Measurements from ENCODE around the gene ARTN. TPM values are rescaled to one million over a fixed set of nuclear protein-coding genes. Genes with fewer than 3 reads are reported as not detected.
A peak's percentile ranks its signal among the peaks of the same experiment; 100 is the strongest.

ARTN gene
- total RNA-seq, 1 donor from 2014 or later, result not detected

- Mint-ChIP-seq H3K27ac (no peak overlapping the region), H3K27me3 (no peaks in the 10 kb centered on the region), H3K4me3 (no peak overlapping the region), H3K4me1 (no peaks in the 10 kb centered on the region), H3K36me3 (ENCODE audit: low read depth) (no peaks in the 10 kb centered on the region), H3K9me3 (no peaks in the 10 kb centered on the region)
- intact Hi-C loops (cut with micrococcal nuclease), result no loop called here
- DNase-seq, result no peak
Measured at GRCh38 chr1:43912607-43913006, 21.0 kb upstream of the ARTN start.

GRCh38 chr1:43913051-43913501, 20.5 kb upstream of the ARTN start:
- Mint-ChIP-seq H3K27ac (no peak overlapping the region), H3K36me3 (ENCODE audit: low read depth) (no peaks in the 10 kb centered on the region), H3K27me3 (no peaks in the 10 kb centered on the region), H3K4me1 (no peaks in the 10 kb centered on the region), H3K9me3 (no peaks in the 10 kb centered on the region), H3K4me3 (no peak overlapping the region)
- intact Hi-C loops (cut with micrococcal nuclease), result no loop called here
- DNase-seq, result no peak

GRCh38 chr1:43913666-43914360, 19.8 kb upstream of the ARTN start:
- H3K4me3 Mint-ChIP-seq, result no peak overlapping the region

GRCh38 chr1:43914576-43915525, 18.8 kb upstream of the ARTN start:
- Mint-ChIP-seq H3K4me3 (no peak overlapping the region), H3K36me3 (ENCODE audit: low read depth) (no peaks in the 10 kb centered on the region), H3K27ac (no peak overlapping the region), H3K27me3 (no peaks in the 10 kb centered on the region), H3K9me3 (no peaks in the 10 kb centered on the region), H3K4me1 (peaks cover 7% of the 10 kb centered on the region)
- intact Hi-C loops (cut with micrococcal nuclease), result no loop called here
- no peak for DNase-seq

More at GRCh38 chr1:43913666-43914360, 19.8 kb upstream of the ARTN start:
- H3K9me3 Mint-ChIP-seq, result no peaks in the 10 kb centered on the region
- H3K27ac Mint-ChIP-seq, result no peak overlapping the region
- H3K4me1 Mint-ChIP-seq, result no peaks in the 10 kb centered on the region
- no peak for DNase-seq
- H3K36me3 Mint-ChIP-seq (ENCODE audit: low read depth), result no peaks in the 10 kb centered on the region
- intact Hi-C loops (cut with micrococcal nuclease), result no loop called here
- H3K27me3 Mint-ChIP-seq, result no peaks in the 10 kb centered on the region

GRCh38 chr1:43919906-43920305, 13.7 kb upstream of the ARTN start:
- Mint-ChIP-seq H3K27ac (no peak overlapping the region), H3K27me3 (no peaks in the 10 kb centered on the region), H3K4me3 (no peak overlapping the region), H3K9me3 (no peaks in the 10 kb centered on the region), H3K36me3 (ENCODE audit: low read depth) (peaks cover 2% of the 10 kb centered on the region), H3K4me1 (peaks cover 11% of the 10 kb centered on the region)
- no peak for DNase-seq
- intact Hi-C loops (cut with micrococcal nuclease), result no loop called here

GRCh38 chr1:43921022-43921421, 12.6 kb upstream of the ARTN start:
- Mint-ChIP-seq H3K9me3 (no peaks in the 10 kb centered on the region), H3K4me1 (peaks cover 11% of the 10 kb centered on the region), H3K36me3 (ENCODE audit: low read depth) (peaks cover 2% of the 10 kb centered on the region), H3K4me3 (no peak overlapping the region), H3K27me3 (no peaks in the 10 kb centered on the region), H3K27ac (no peak overlapping the region)
- intact Hi-C loops (cut with micrococcal nuclease), result no loop called here
- no peak for DNase-seq

- Mint-ChIP-seq H3K27ac (no peak overlapping the region), H3K9me3 (no peaks in the 10 kb centered on the region), H3K36me3 (ENCODE audit: low read depth) (peaks cover 2% of the 10 kb centered on the region), H3K27me3 (no peaks in the 10 kb centered on the region), H3K4me3 (no peak overlapping the region), H3K4me1 (peaks cover 8% of the 10 kb centered on the region)
- intact Hi-C loops (cut with micrococcal nuclease), result no loop called here
- no peak for DNase-seq
Measured at GRCh38 chr1:43924516-43924915, 9.1 kb upstream of the ARTN start.

- no peaks in the 10 kb centered on the region for H3K27me3 Mint-ChIP-seq
Measured at GRCh38 chr1:43925846-43926245, 7.8 kb upstream of the ARTN start.

GRCh38 chr1:43930168-43930948, 3.2 kb upstream of the ARTN start:
- intact Hi-C loops (cut with micrococcal nuclease), result loop anchor here (5.0 kb wide), 2 partner anchors 223 to 403 kb away; partner anchors contain the start of gene ST3GAL3
- Mint-ChIP-seq H3K36me3 (ENCODE audit: low read depth) (no peaks in the 10 kb centered on the region), H3K4me1 (peaks cover 9% of the 10 kb centered on the region), H3K4me3 (no peak overlapping the region), H3K27ac (no peak overlapping the region), H3K27me3 (peaks cover 6% of the 10 kb centered on the region), H3K9me3 (no peaks in the 10 kb centered on the region)
- no peak for DNase-seq

More at GRCh38 chr1:43925846-43926245, 7.8 kb upstream of the ARTN start:
- Mint-ChIP-seq H3K9me3 (no peaks in the 10 kb centered on the region), H3K36me3 (ENCODE audit: low read depth) (peaks cover 2% of the 10 kb centered on the region), H3K4me3 (no peak overlapping the region), H3K4me1 (peaks cover 4% of the 10 kb centered on the region), H3K27ac (no peak overlapping the region)
- intact Hi-C loops (cut with micrococcal nuclease), result no loop called here
- no peak for DNase-seq

GRCh38 chr1:43930949-43931275, 2.7 kb upstream of the ARTN start:
- intact Hi-C loops (cut with micrococcal nuclease), result loop anchor here (5.0 kb wide), 2 partner anchors 224 to 404 kb away; partner anchors contain the start of gene ST3GAL3
- no peak overlapping the region for H3K4me3 Mint-ChIP-seq
- H3K27ac Mint-ChIP-seq, result no peak overlapping the region
- H3K27me3 Mint-ChIP-seq, result peaks cover 9% of the 10 kb centered on the region
- no peaks in the 10 kb centered on the region for H3K9me3 Mint-ChIP-seq
- H3K4me1 Mint-ChIP-seq, result peaks cover 9% of the 10 kb centered on the region
- H3K36me3 Mint-ChIP-seq (ENCODE audit: low read depth), result no peaks in the 10 kb centered on the region
- no peak for DNase-seq

- Mint-ChIP-seq H3K4me3 (no peak overlapping the region), H3K36me3 (ENCODE audit: low read depth) (no peaks in the 10 kb centered on the region), H3K4me1 (peaks cover 11% of the 10 kb centered on the region), H3K27me3 (peaks cover 9% of the 10 kb centered on the region), H3K27ac (no peak overlapping the region), H3K9me3 (no peaks in the 10 kb centered on the region)
- no peak for DNase-seq
- intact Hi-C loops (cut with micrococcal nuclease), result loop anchor here (5.0 kb wide), 2 partner anchors 225 to 405 kb away; partner anchors contain the start of gene ST3GAL3
Measured at GRCh38 chr1:43931711-43932660, 1.6 kb upstream of the ARTN start.

GRCh38 chr1:43932786-43933385, 715 bp upstream of the ARTN start:
- peak overlapping the region; percentile 5 for H3K4me3 Mint-ChIP-seq
- peak overlapping the region; percentile 34 for H3K27ac Mint-ChIP-seq
- no peak for DNase-seq
- H3K36me3 Mint-ChIP-seq (ENCODE audit: low read depth), result no peaks in the 10 kb centered on the region
- intact Hi-C loops (cut with micrococcal nuclease), result loop anchor here (5.0 kb wide), 2 partner anchors 226 to 406 kb away; partner anchors contain the start of gene ST3GAL3
- H3K4me1 Mint-ChIP-seq, result peaks cover 11% of the 10 kb centered on the region
- H3K27me3 Mint-ChIP-seq, result peaks cover 9% of the 10 kb centered on the region
- no peaks in the 10 kb centered on the region for H3K9me3 Mint-ChIP-seq

Measured in activated CD4-positive, alpha-beta T cell treated with anti-CD3 and anti-CD28 coated beads, Interleukin-2, amount 10 ng/mL, durations not matched to agents 24 days and 14 days (primary cell).